HG02798 (cell line): ENCODE results near the gene DCAF17.
"Not testable (repeated sequence)": the region's sequence is repeated elsewhere in the genome, so short reads cannot be mapped to it uniquely, and the experiment has no call there.

Experiments
- ATAC-seq: cut with Tn5 transposase; IDR thresholded peaks from one replicate; pipeline ENCODE4 v1.9.1; 2021; ENCODE audit warnings: mild to moderate bottlenecking; ENCODE audit not compliant: unreplicated experiment, poor library complexity

DCAF17 gene

DNA sequence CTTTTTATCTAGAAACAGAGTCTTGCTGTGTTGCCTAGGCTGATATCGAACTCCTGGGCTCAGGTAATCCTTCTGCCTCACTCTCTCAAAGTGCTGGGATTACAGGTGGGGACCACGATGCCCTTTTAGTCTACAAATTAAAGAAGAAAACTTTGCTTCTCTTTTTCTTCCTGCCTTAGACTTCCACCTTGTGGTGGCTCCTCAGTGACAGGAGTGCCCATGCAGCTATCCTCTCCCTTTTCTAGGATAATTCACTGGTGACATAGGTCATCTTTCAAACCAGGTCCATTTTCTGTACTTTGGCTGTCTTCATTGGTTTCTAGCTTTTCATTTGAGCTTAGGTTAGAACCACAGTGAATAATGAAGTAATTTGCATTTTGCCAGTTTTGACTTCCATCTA, 13.6 kb downstream of the DCAF17 start:
- ATAC-seq = no peak

DNA sequence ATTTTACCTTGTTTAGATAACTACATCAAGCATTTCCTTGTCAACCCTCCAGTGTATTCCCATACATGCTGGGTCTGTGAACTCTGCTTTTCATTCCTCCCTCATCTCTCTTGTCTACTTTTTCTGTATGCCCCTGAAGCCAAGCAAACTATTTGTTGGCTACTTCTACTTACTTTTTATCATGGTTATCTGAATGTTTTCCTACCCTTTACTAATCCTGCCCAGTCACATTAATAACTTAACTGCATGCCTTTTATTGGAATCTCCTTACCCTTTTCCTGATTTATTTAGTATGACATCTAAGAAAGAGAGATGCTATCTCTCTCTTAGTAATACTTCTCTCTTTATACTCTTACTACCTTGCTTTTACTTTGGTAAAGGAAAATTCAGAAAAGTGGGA, 17.0 kb downstream of the DCAF17 start:
- ATAC-seq = no peak

DNA sequence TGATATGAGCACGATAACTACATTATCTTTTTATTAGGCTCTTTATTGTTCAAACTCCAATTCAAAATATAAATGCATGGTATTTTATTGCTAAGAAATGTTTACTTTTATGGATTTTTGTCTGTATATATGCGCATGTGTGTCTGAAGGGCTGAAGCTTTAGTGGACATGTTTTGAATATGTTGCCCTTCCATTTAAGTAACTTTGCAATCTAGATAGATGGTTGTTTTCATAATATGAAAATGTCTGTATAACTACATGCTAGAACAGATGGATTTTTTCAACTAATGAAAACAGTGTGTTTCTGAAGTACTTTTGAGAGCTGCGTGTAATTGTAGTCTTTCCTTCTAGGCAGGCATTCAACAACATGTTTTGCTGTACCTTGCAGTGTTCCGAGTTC, 18.7 kb downstream of the DCAF17 start:
- ATAC-seq = no peak

DNA sequence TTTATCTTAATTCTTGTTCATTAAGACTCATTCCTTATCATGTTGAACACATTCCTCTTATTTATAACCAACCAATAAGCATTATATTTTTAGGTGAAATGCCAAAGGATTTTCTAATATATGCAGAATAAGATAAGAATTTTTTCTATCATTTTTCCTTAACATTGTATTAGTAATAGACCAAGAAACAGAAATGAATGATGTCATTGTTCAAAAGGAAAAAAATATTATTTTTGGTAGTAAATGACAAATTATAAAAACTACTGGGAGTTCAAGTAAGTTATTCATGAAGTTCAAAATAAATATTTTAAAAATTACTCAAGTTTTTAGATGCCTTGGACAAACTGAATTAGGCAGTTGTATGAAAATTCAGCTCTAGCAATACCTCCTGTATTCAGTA, 25.5 kb downstream of the DCAF17 start:
- ATAC-seq = no peak

GRCh38 chr2:171460537-171460936, 26.5 kb downstream of the DCAF17 start:
- ATAC-seq = no peak

DNA sequence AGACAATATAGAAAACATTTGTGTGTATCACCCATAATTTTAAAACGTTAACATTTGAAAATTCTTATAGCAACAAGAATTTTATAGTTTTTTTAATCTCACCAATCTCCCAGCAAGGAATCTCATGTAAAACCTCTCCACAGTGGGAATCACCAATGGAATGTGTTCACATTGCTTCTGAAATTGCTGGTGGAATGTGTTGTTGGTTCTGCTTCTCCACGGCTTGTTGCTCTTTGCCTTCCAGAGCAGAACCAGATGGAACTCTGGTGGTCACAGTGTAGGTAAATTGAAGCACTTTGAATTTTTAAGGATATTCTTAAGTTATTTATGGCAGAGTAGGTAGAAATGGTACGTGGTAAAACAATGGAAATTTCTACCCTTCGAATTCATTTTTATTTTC, 35.1 kb downstream of the DCAF17 start:
- no peak for ATAC-seq

DNA sequence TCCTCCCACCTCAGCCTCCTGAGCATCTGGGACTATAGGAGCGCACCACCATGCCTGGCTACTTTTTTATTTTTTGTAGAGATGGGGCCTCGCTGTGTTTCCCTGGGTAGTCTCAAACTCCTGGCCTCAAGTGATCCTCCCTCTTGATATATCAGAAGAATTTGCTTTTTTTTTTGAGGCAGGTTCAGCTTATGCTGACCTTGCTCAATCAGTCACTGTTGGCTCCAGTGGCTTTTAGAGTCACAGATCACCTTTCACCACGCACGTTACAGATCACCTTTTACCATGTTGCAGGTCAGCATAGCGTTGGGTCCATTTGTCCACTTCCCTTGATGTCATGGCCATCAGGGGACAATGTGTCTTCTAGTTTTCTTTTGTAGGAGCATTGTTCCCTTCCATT, 36.1 kb downstream of the DCAF17 start:
- no peak for ATAC-seq

- ATAC-seq = no peak
These were observed 42.0 kb downstream of the DCAF17 start for GRCh38 chr2:171475979-171476378.

GRCh38 chr2:171478345-171478744, 44.3 kb downstream of the DCAF17 start:
- no peak for ATAC-seq

DNA sequence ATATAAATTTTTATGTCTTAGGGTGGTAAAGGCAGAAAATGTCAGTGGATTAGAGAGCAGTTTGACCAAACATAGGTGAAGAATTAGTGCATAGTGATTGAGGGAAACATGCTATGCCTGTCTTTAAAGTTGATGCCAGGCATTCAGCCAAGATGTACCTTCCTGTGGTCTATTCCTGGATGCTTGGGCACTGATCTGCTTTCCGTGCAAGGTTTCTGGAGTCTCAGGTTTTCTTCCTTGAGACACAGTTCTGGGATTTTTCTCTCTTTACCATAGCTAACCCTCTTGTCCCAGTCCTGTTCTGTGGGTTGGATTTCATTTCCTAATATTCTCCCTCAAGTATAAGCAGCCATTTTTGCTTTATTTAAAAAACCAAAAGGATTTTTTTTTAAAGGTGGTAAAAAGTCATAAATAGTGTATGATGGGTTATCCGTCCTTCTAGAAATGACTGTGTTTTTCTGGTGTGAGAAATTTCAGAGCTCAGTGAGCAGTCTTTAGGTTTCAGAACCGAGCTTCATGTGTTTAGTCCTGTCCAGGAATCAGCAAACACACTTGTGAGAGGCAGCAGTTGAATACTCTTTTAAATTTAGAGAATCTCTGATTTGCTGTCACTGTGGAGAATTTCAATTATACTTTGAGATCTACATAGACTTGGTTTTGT, 45.3 kb downstream of the DCAF17 start:
- peak; percentile 76 for ATAC-seq

- ATAC-seq = no peak
These were observed 46.9 kb downstream of the DCAF17 start for GRCh38 chr2:171480908-171481307.

- ATAC-seq = no peak
These were observed 48.3 kb downstream of the DCAF17 start for GRCh38 chr2:171482308-171482707.

- ATAC-seq = no peak
These were observed 48.9 kb downstream of the DCAF17 start for GRCh38 chr2:171482877-171483276.

DNA sequence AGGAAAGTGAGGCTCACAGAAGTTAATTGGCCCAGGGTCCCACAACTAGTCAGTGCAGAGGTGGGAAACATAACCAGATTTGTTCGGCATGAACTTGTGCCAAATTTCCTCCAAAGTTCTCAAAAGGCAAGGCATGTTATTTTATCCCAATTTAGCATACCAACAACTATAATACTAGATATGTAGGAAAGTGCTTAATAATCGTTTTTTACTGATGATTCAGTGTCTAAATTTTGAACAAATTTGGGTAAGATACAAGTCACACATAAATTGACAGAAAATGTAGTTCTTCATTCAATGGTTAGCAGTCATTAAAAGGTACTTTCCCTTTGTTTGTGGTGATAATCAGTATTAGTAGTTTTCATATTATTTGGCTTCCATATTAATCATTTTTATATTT, 49.8 kb downstream of the DCAF17 start:
- no peak for ATAC-seq

DNA sequence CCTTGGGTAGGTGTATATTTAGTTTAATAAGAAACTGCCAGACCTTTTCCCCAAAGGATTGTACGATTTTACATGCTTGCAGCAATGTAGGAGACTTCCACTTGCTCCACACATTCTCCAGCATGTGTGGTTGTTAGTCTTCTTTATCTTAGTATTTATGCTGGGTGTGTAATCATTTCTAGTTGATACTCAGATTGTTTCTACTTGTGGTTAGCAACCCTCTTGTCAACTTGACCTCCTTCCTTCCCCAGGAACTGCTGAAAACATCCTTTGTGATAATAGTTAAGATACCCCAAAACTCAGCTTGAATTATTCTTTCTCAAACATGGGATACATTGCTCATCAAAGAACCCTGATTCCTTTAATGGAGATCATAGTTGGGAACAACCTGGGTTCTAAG, 51.1 kb downstream of the DCAF17 start:
- no peak for ATAC-seq

DNA sequence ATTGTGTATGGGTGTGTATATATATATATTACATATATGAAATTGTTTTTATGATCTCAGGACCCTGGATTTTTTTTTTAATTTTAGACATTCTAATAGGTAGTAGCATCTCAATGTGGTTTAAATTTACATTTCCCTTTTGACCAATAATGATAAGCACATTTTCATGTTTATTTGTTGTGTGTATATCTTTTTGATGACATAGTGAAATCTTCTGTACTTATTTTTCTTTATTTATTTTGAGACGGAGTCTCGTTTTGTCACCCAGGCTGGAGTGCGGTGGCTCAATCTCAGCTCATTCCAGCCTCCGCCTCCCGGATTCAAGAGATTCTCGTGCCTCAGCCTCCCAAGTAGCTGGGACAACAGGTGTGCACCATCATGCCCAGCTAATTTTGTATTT, 53.2 kb downstream of the DCAF17 start:
- no peak for ATAC-seq

DNA sequence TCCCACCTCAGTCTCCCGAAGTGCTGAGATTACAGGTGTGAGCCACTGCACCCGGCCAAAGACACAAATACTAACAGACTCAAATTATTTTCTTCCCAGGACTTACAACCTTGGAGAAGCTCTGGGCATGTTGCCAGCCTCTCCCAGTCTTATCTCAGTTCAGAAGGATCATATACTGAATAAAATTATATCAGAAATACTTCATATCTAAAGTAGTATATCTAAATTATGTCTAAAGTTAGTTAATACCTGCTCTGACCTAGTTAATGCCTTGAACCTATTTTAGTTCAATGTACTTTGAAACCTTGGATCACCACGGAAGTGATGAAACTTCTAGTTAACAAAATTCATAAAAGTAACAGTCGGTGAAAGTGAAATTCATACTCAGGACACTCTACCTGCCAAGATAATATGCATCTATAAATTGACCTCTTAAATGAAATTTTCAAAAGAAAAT, 53.8 kb downstream of the DCAF17 start:
- ATAC-seq = no peak

DNA sequence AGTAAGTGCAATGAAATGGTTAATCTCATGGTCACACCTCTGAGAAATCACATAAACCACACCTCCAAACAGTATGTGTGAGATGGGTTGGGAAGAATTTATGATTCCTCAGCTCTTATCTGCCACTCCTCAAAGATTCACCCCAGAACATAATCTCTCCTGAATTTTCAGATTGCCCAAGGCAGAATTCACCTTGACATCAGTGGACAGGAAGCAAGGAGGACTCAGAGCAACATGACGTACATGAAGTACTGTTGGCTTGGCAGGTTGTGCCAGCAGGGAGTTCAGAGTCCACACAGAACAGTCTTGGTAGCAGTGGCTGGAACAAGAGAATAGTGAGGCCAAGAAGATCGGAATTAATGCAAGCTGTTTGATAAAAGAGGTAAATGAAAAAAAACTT, 56.6 kb downstream of the DCAF17 start:
- ATAC-seq = no peak

DNA sequence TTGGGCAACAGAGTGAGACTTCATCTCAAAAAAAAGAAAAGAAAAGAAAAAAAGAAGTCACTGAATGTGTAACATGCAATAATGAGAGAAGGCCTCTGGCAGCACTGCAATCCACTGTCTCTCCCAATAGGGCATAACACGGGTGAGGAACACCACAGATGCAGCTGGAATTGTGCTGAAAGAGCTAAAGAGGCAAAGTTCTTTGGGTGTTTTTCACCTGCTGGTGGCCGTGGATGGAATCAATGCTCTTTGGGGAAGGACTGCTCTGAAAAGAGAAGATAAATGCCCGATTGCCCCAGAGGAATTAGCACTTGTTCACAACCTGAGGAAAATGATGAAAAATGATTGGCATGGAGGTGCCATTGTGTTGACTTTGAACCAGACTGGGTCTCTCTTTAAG, 57.3 kb downstream of the DCAF17 start:
- ATAC-seq = no peak

- no peak for ATAC-seq
These were observed 58.6 kb downstream of the DCAF17 start for GRCh38 chr2:171492664-171493063.

GRCh38 chr2:171497664-171498063, 63.6 kb downstream of the DCAF17 start:
- not testable (repeated sequence) for ATAC-seq

GRCh38 chr2:171505374-171505773, 71.3 kb downstream of the DCAF17 start:
- no peak for ATAC-seq
